ENCODE measurements around the gene IGSF6. TPM values are rescaled to one million over a fixed set of nuclear protein-coding genes. Genes with fewer than 3 reads are reported as not detected.

IGSF6 gene
- total and polyA plus RNA-seq, 2 donors (not counting 1 experiment from before 2014, with no cell fraction given) = 0.33 to 1.3 TPM

DNA sequence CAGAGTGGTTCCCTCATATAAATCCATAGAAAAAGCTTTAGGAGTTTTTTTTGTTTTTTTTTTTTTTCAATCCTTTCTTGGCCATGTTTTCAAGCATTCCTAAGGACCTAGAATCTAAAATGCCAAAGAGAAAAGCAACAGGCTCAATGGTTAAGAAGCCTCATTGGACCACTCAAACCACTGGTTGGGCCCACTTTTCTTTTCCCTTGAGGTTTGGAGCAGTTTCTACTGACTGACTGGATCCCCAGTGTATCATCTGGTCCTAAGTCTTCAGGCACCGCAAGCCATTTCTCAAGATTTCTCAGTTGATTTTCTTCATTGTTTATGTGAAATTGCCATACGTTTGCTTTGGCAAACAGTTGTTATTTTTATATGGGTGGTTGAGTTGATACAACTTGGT lies 38.6 kb downstream of the IGSF6 start:
- no peak overlapping the region for H3K4me3 Mint-ChIP-seq
- no peaks in the 10 kb centered on the region for H3K27me3 Mint-ChIP-seq
- Histone ChIP-seq H3K36me3 (replicated peaks in 1 of 2; ENCODE audit: control extremely low read depth in 1 of 2, control insufficient read depth in 1 of 2, extremely low read depth in 1 of 2, insufficient read depth in 2 of 2, low read length in 1 of 2) (peaks cover 0 to 16% of the 10 kb centered on the region in 2 experiments), H3K27ac (ENCODE audit: low read length in 2 of 2) (no peak overlapping the region), H3K79me2 (ENCODE audit: control insufficient read depth, insufficient read depth, low read length) (peaks cover 82% of the 10 kb centered on the region), H3K9ac (ENCODE audit: low read length) (no peak overlapping the region), H3K4me2 (replicated peaks; ENCODE audit: low read depth, low read length, poor library complexity, severe bottlenecking) (no peak overlapping the region), H3K9me3 (ENCODE audit: control extremely low read depth in 1 of 3, control insufficient read depth in 2 of 3, insufficient read depth in 1 of 3, low read length in 2 of 3) (no peaks in the 10 kb centered on the region), H4K20me1 (ENCODE audit: control insufficient read depth, insufficient read depth, low read length, poor library complexity, severe bottlenecking) (peaks cover 56% of the 10 kb centered on the region), H3K27me3 (replicated peaks in 1 of 4; ENCODE audit: control extremely low read depth in 1 of 4, control insufficient read depth in 3 of 4, insufficient read depth in 4 of 4, low read length in 3 of 4) (no peaks in the 10 kb centered on the region), H2AFZ (ENCODE audit: insufficient read depth, low read depth, low read length, poor library complexity, severe bottlenecking) (no peak overlapping the region), H3K4me1 (ENCODE audit: control insufficient read depth in 2 of 2, insufficient read depth in 2 of 2, low read length in 2 of 2) (peaks cover 24 to 29% of the 10 kb centered on the region in 2 donors), H3K4me3 (ENCODE audit: control extremely low read depth in 1 of 5, extremely low read depth in 1 of 5, insufficient read depth in 1 of 5, low read depth in 2 of 5, low read length in 4 of 5) (no peak overlapping the region)
- H3K4me1 Mint-ChIP-seq = peaks cover 51% of the 10 kb centered on the region
- H3K9me3 Mint-ChIP-seq (ENCODE audit: insufficient read depth) = no peaks in the 10 kb centered on the region
- TF ChIP-seq CTCF (IDR thresholded peaks at IDR 0.05) (no peak), EZH2 (IDR thresholded peaks at IDR 0.05; ENCODE audit: borderline replicate concordance, insufficient read depth, low read depth, low read length, poor library complexity, severe bottlenecking) (no peak)
- H3K27ac Mint-ChIP-seq = no peak overlapping the region
- 100% methylated on average over 1 of the region's 2 CpGs for WGBS (ENCODE audit: insufficient coverage)
- ATAC-seq (ENCODE audit: low read depth) = no peak
- POLR2A ChIA-PET = no interaction called here
- no peak for DNase-seq
- CTCF ChIA-PET = no interaction called here
- intact Hi-C loops (cut with micrococcal nuclease) = no loop called here

DNA sequence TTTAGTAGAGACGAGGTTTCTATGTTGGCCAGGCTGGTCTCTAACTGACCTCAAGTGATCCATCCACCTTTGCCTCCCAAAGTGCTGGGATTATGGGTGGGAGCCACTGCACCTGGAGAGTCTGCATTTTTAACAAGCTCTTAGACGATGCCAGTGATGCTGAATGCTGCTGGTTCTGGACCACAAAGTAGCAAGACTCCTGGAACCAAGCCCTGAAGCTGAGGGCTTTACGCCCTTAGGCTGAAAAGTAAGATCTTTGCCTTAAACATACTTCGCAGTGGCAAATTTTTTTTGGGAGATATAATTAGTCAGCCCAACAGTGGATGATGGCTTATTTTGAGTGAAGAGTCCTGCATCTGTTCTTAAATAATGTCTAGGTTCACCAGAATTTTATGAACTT lies 39.0 kb downstream of the IGSF6 start:
- WGBS (ENCODE audit: insufficient coverage) = 100% methylated on average over 2 of the region's 4 CpGs
- Histone ChIP-seq H2AFZ (ENCODE audit: insufficient read depth, low read depth, low read length, poor library complexity, severe bottlenecking) (no peak overlapping the region), H3K9me3 (ENCODE audit: control extremely low read depth in 1 of 3, control insufficient read depth in 2 of 3, insufficient read depth in 1 of 3, low read length in 2 of 3) (no peaks in the 10 kb centered on the region), H3K27ac (ENCODE audit: low read length in 2 of 2) (no peak overlapping the region), H4K20me1 (ENCODE audit: control insufficient read depth, insufficient read depth, low read length, poor library complexity, severe bottlenecking) (peaks cover 60% of the 10 kb centered on the region), H3K27me3 (replicated peaks in 1 of 4; ENCODE audit: control extremely low read depth in 1 of 4, control insufficient read depth in 3 of 4, insufficient read depth in 4 of 4, low read length in 3 of 4) (no peaks in the 10 kb centered on the region), H3K9ac (ENCODE audit: low read length) (no peak overlapping the region), H3K4me1 (ENCODE audit: control insufficient read depth in 2 of 2, insufficient read depth in 2 of 2, low read length in 2 of 2) (peaks cover 28 to 33% of the 10 kb centered on the region in 2 donors), H3K79me2 (ENCODE audit: control insufficient read depth, insufficient read depth, low read length) (peaks cover 85% of the 10 kb centered on the region), H3K36me3 (replicated peaks in 1 of 2; ENCODE audit: control extremely low read depth in 1 of 2, control insufficient read depth in 1 of 2, extremely low read depth in 1 of 2, insufficient read depth in 2 of 2, low read length in 1 of 2) (peaks cover 0 to 16% of the 10 kb centered on the region in 2 experiments), H3K4me3 (ENCODE audit: control extremely low read depth in 1 of 5, extremely low read depth in 1 of 5, insufficient read depth in 1 of 5, low read depth in 2 of 5, low read length in 4 of 5) (no peak overlapping the region), H3K4me2 (replicated peaks; ENCODE audit: low read depth, low read length, poor library complexity, severe bottlenecking) (no peak overlapping the region)
- DNase-seq (no peak), ATAC-seq (ENCODE audit: low read depth) (no peak)
- intact Hi-C loops (cut with micrococcal nuclease) = no loop called here
- POLR2A ChIA-PET = interaction anchor here (0.5 kb wide), 1 partner anchor 9 kb away, joined by 10 read pairs; no protein-coding TSS in a partner anchor
- Mint-ChIP-seq H3K4me1 (peaks cover 55% of the 10 kb centered on the region), H3K27me3 (no peaks in the 10 kb centered on the region), H3K9me3 (ENCODE audit: insufficient read depth) (no peaks in the 10 kb centered on the region), H3K27ac (no peak overlapping the region), H3K4me3 (no peak overlapping the region)
- TF ChIP-seq EZH2 (IDR thresholded peaks at IDR 0.05; ENCODE audit: borderline replicate concordance, insufficient read depth, low read depth, low read length, poor library complexity, severe bottlenecking) (no peak), CTCF (IDR thresholded peaks at IDR 0.05) (no peak)
- CTCF ChIA-PET = no interaction called here

Measured in B cell (primary cell).